ENCODE data around the gene TRIM67. TPM values are rescaled to one million over a fixed set of nuclear protein-coding genes. Genes with fewer than 3 reads are reported as not detected.

The TRIM67 gene
- total and polyA plus RNA-seq, 12 donors = 0.05 to 0.28 (median 0.11) TPM; not detected in 8

- TF ChIP-seq, protein P1, sequence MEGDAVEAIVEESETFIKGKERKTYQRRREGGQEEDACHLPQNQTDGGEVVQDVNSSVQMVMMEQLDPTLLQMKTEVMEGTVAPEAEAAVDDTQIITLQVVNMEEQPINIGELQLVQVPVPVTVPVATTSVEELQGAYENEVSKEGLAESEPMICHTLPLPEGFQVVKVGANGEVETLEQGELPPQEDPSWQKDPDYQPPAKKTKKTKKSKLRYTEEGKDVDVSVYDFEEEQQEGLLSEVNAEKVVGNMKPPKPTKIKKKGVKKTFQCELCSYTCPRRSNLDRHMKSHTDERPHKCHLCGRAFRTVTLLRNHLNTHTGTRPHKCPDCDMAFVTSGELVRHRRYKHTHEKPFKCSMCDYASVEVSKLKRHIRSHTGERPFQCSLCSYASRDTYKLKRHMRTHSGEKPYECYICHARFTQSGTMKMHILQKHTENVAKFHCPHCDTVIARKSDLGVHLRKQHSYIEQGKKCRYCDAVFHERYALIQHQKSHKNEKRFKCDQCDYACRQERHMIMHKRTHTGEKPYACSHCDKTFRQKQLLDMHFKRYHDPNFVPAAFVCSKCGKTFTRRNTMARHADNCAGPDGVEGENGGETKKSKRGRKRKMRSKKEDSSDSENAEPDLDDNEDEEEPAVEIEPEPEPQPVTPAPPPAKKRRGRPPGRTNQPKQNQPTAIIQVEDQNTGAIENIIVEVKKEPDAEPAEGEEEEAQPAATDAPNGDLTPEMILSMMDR (IDR thresholded peaks at IDR 0.05) = no peak
- ATAC-seq = no peak
- no peak for DNase-seq
- H3K27ac ChIP-seq = no peak overlapping the region
- no peak overlapping the region for H3K4me3 ChIP-seq
- no peaks in the 10 kb centered on the region for H3K4me1 ChIP-seq
- intact Hi-C loops (cut with DNase I) = no loop called here
- peaks cover 0 to 21% (median 0%) of the 10 kb centered on the region in 11 donors for H3K9me3 ChIP-seq
- H3K36me3 ChIP-seq = peaks cover 0 to 100% (median 60%) of the 10 kb centered on the region in 9 donors
- WGBS, 2 donors = 79 to 86% methylated on average over 4 of the region's 4 CpGs
- H3K27me3 ChIP-seq = no peaks in the 10 kb centered on the region
Measured at GRCh38 chr1:231260351-231260750, 98.5 kb downstream of the TRIM67 start.

DNA sequence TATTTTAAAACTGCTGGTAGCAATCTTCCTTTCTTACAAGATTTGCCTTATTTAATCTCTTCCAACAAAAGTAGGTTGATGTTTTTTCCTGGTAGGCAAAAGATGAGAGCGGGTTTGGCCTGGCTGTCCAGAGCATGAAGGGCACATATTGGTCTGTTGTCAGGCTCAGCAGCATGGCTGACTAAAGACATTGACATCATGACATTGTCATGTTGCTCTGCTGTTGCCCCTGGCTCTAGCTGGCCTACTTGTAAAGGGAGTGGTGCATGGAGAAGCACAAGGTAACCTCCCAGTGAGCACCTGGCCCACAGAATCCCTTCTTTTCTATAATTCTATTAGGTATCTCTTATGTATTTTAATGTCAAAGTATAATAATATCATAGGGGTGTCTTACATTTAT, 102.8 kb downstream of the TRIM67 start:
- Histone ChIP-seq H3K27ac (no peak overlapping the region), H3K4me3 (no peak overlapping the region), H3K4me1 (no peaks in the 10 kb centered on the region), H3K27me3 (no peaks in the 10 kb centered on the region), H3K9me3 (peaks cover 0 to 3% (median 0%) of the 10 kb centered on the region in 11 donors), H3K36me3 (peaks cover 0 to 100% (median 70%) of the 10 kb centered on the region in 9 donors)
- DNase-seq = no peak
- TF ChIP-seq, protein P1 (IDR thresholded peaks at IDR 0.05) = no peak
- intact Hi-C loops (cut with DNase I) = no loop called here
- WGBS, 2 donors = 100% methylated on average over 1 of the region's 1 CpG
- no peak for ATAC-seq

- no peak for ATAC-seq
Measured at GRCh38 chr1:231265379-231265778, 103.5 kb downstream of the TRIM67 start.

DNA sequence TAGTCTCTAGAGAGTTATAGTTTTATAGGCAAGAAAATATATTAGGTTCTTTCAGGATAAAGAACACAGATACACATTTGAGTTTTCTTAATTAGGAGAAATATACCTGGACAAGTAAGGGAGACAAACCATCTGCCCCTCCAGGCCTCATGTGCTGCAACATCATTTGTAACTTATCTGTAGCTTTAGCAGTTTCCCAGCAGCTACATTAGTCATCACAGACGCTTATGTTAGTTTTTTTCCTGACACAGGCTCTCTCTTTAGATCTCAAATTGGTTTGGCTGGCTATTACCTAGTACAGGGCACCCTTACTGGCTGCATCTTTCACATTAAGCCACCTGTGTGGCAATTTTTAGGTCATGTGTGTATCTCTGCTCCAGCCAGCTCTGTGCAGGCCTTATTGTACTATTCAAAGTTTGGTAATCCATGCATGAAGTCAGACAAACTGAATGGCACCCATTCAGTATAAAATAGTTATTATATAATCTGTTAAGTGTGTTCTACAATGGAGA, 105.0 kb downstream of the TRIM67 start:
- TF ChIP-seq, protein P1 (IDR thresholded peaks at IDR 0.05) = no peak
- no peak overlapping the region for H3K4me3 ChIP-seq
- no peaks in the 10 kb centered on the region for H3K27me3 ChIP-seq
- 48 to 88% methylated on average over 1 of the region's 1 CpG for WGBS, 2 donors
- intact Hi-C loops (cut with DNase I) = no loop called here
- ATAC-seq (no peak), DNase-seq (no peak)
- H3K4me1 ChIP-seq = peaks cover 0 to 5% (median 0%) of the 10 kb centered on the region in 9 donors
- H3K36me3 ChIP-seq = peaks cover 0 to 100% (median 54%) of the 10 kb centered on the region in 9 donors
- H3K27ac ChIP-seq = no peak overlapping the region
- H3K9me3 ChIP-seq = no peaks in the 10 kb centered on the region

More at GRCh38 chr1:231265379-231265778, 103.5 kb downstream of the TRIM67 start:
- Histone ChIP-seq H3K9me3 (no peaks in the 10 kb centered on the region), H3K27ac (no peak overlapping the region), H3K36me3 (peaks cover 0 to 100% (median 68%) of the 10 kb centered on the region in 9 donors), H3K4me1 (no peaks in the 10 kb centered on the region), H3K27me3 (no peaks in the 10 kb centered on the region), H3K4me3 (no peak overlapping the region)
- intact Hi-C loops (cut with DNase I) = no loop called here
- TF ChIP-seq, protein P1 (IDR thresholded peaks at IDR 0.05) = no peak
- 97% methylated on average over 3 of the region's 3 CpGs for WGBS, 2 donors
- no peak for DNase-seq

Other genes starting within 250 kb of the TRIM67 start
- 1 to 10 TPM; 4.3 to 9.5 (median 7.3) TPM for gene TTC13, start 183.2 kb upstream of the TRIM67 start, total RNA-seq
- gene TTC13, start 183.2 kb upstream of the TRIM67 start, polyA plus RNA-seq = 1 to 10 TPM; 5.8 to 9.2 TPM
- 10 to 100 TPM; 19.8 to 28.3 (median 26.0) TPM for gene ARV1, start 183.0 kb upstream of the TRIM67 start, total RNA-seq
- 10 to 100 TPM; 26.9 to 60.3 TPM for gene ARV1, start 183.0 kb upstream of the TRIM67 start, polyA plus RNA-seq
- 10 to 100 TPM in 1 of 10 donors, 1 to 10 TPM in 9; 4.1 to 14.3 (median 5.3) TPM for gene FAM89A, start 121.8 kb upstream of the TRIM67 start, total RNA-seq
- 1 to 10 TPM; 4.8 to 9.9 TPM for gene FAM89A, start 121.8 kb upstream of the TRIM67 start, polyA plus RNA-seq
- gene GNPAT, start 79.2 kb downstream of the TRIM67 start, total RNA-seq = 10 to 100 TPM; 49.0 to 74.0 (median 51.8) TPM
- gene GNPAT, start 79.2 kb downstream of the TRIM67 start, polyA plus RNA-seq = 10 to 100 TPM; 40.3 to 53.9 TPM
- gene EXOC8, start 175.8 kb downstream of the TRIM67 start, total RNA-seq = 10 to 100 TPM; 10.3 to 16.7 (median 12.8) TPM
- gene EXOC8, start 175.8 kb downstream of the TRIM67 start, polyA plus RNA-seq = 1 to 10 TPM; 3.5 to 4.3 TPM
- gene SPRTN, start 176.2 kb downstream of the TRIM67 start, total RNA-seq = 10 to 100 TPM in 1 of 10 donors, 1 to 10 TPM in 9; 6.4 to 11.0 (median 7.6) TPM
- 1 to 10 TPM; 4.1 to 4.2 TPM for gene SPRTN, start 176.2 kb downstream of the TRIM67 start, polyA plus RNA-seq

Measured in heart right ventricle (tissue), 16 donors.